HFF-Myc (cell line): ENCODE data around the gene PFDN1.

Source experiments
- DNase-seq: peaks from one replicate; pipeline ENCODE4 v3.0.0-alpha.2; 2011; ENCODE audit warnings: low read depth; ENCODE audit errors: extremely low read depth
- H3K4me3 ChIP-seq: replicated peaks from 2 replicates; pipeline ENCODE4 v1.5.1; 2011; ENCODE audit warnings: low read depth, mild to moderate bottlenecking, control low read depth, low read length
- CTCF ChIP-seq: IDR thresholded peaks from 2 replicates; pipeline ENCODE4 v1.5.1; 2012; ENCODE audit warnings: mild to moderate bottlenecking, low read depth, low read length, control low read depth; ENCODE audit errors: missing control alignments

Gene PFDN1

GRCh38 chr5:140262839-140263238 lies 40.1 kb downstream of the PFDN1 start:
- TF ChIP-seq CTCF, result no peak
- no peak for DNase-seq
- H3K4me3 ChIP-seq, result no peak overlapping the region

- no peak for DNase-seq
- TF ChIP-seq CTCF, result no peak
- no peak overlapping the region for H3K4me3 ChIP-seq
Observed at GRCh38 chr5:140262221-140262620, 40.7 kb downstream of the PFDN1 start.

- no peak for TF ChIP-seq CTCF
Observed at GRCh38 chr5:140261403-140262171, 41.3 kb downstream of the PFDN1 start.

GRCh38 chr5:140260089-140260656 lies 42.7 kb downstream of the PFDN1 start:
- TF ChIP-seq CTCF, result no peak
- no peak for DNase-seq
- H3K4me3 ChIP-seq, result no peak overlapping the region

More at GRCh38 chr5:140261403-140262171, 41.3 kb downstream of the PFDN1 start:
- peak; percentile 62 for DNase-seq
- H3K4me3 ChIP-seq, result no peak overlapping the region

- no peak for DNase-seq
- no peak overlapping the region for H3K4me3 ChIP-seq
- no peak for TF ChIP-seq CTCF
Observed at GRCh38 chr5:140259500-140259899, 43.4 kb downstream of the PFDN1 start.

- no peak for DNase-seq
- TF ChIP-seq CTCF, result no peak
- no peak overlapping the region for H3K4me3 ChIP-seq
Observed at GRCh38 chr5:140258873-140259272, 44.0 kb downstream of the PFDN1 start.

- no peak for TF ChIP-seq CTCF
- peak; percentile 26 for DNase-seq
- H3K4me3 ChIP-seq, result no peak overlapping the region
Observed at GRCh38 chr5:140258016-140258415, 44.9 kb downstream of the PFDN1 start.
